Spleen (tissue), 7 donors: ENCODE data around the gene HIGD2A.

ENCODE experiments used
- CTCF ChIP-seq, 11 experiments: fragments of 200-600 bp in 7 of 11; fragments of 450-650 bp in 4 of 11; sonication (generic) in 4 of 11; IDR thresholded peaks in 8 of 11; conservative IDR thresholded peaks in 3 of 11; 1 replicate in 7 of 11; 2 replicates in 4 of 11; pipeline versions ENCODE4 v1.4.0 to v1.8.0; 2016 to 2021; ENCODE audit warnings: antibody characterized with exemption in 11 of 11, inconsistent platforms in 4 of 11, mild to moderate bottlenecking in 1 of 11
- POLR2A ChIP-seq, 3 donors: fragments of 450-650 bp; IDR thresholded peaks; one replicate each; pipeline ENCODE4 v1.5.1; 2017; ENCODE audit warnings: antibody characterized with exemption in 3 of 3, mild to moderate bottlenecking in 1 of 3
- POLR2AphosphoS5 ChIP-seq, 3 donors: sonication (generic); formaldehyde crosslinking; IDR thresholded peaks; one replicate each; pipeline ENCODE4 v1.5.1; 2017; ENCODE audit warnings: antibody characterized with exemption in 3 of 3
- donor health status: DM: no; HTN: no; CAD: no; lungs with moderate emphysema.
- donor health status: DM: no; HTN: no; CAD: no.
- donor health status: DM: no; HTN: no; CAD: no.

- no peak for TF ChIP-seq CTCF (IDR thresholded peaks at IDR 0.05 in 8 of 11, conservative IDR thresholded peaks at IDR 0.05 in 3 of 11)
- no peak for TF ChIP-seq POLR2A (IDR thresholded peaks at IDR 0.05)
- TF ChIP-seq POLR2AphosphoS5 (IDR thresholded peaks at IDR 0.05) = no peak
These were observed 46.4 kb upstream of the HIGD2A start for GRCh38 chr5:176342158-176342483.
